ENCODE results near the gene NT5C2.

The NT5C2 gene

GRCh38 chr10:103127241-103127640 lies 65.8 kb downstream of the NT5C2 start:
- DNase-seq = no peak
- TF ChIP-seq GATA1 (IDR thresholded peaks at IDR 0.05; ENCODE audit: low read depth, low read length) (no peak), POLR2A (IDR thresholded peaks at IDR 0.05; ENCODE audit: low read length) (no peak)

GRCh38 chr10:103125323-103126267 lies 67.5 kb downstream of the NT5C2 start:
- peak; percentile 20 to 43 for DNase-seq
- no peak for TF ChIP-seq POLR2A (IDR thresholded peaks at IDR 0.05; ENCODE audit: low read length)
- TF ChIP-seq GATA1 (IDR thresholded peaks at IDR 0.05; ENCODE audit: low read depth, low read length) = no peak

DNA sequence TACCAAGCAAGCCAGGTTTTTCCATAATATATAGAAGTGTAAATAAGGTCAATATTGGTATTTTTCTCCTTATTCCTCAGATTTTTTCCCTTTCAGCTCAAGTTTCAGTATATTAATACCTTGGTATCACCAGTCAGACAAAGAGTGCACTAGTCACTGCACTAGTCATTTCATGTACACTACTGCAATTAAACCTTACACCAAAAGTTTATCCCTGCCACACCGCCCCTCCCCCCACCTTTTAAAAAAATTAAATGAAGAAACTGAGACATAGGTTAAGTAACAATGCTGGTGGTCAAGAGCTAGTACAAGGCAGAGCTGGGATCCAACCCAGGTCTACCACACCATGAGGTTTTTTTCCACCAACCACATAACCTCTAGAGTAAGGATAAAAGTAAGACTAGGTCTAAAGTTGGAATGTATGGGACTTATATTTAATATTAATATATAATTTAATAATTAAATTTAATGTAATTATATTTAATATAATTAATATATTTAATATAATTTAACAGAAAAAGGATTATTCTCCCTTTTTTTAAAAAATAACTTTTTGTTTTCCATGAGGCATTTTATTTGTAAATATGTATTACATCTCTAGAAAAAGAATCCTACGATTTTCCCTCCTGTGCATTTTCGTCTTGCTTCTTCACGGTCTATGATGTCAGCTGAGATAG lies 68.5 kb downstream of the NT5C2 start:
- DNase-seq = no peak
- TF ChIP-seq GATA1 (IDR thresholded peaks at IDR 0.05; ENCODE audit: low read depth, low read length) (no peak), POLR2A (IDR thresholded peaks at IDR 0.05; ENCODE audit: low read length) (no peak)

DNA sequence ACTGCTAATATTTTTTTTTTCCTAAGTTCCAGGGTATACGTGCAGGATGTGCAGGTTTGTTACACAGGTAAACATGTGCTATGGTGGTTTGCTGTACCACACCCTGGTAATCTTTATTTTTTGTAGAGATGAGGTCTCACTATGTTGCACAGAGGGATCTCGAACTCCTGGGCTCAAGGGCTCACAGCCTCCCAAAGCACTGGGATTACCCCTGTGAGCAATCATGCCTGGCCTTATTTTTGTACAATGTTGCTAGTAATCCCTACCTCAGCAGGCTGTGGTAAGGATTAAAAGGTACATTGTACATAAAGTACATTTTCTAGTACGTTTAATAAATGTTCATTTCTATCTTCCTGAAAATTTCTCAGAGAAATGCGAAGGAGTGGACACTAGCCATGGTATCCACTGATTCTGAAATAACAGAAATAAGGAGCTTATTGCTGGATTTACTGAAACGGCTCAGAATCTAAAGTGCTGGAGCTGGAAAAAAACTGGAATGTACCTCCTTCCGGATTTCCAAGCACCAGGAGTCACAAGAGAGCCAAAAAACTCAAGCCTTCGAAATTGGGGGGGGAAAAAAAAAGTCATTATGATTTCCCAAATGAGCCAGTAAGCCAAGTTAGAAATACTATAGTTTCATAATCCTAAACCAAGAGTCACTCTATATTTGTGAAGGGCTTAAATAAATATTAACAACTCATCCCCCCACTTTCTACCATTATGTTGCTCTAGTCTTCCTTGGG lies 69.6 kb downstream of the NT5C2 start:
- TF ChIP-seq POLR2A (IDR thresholded peaks at IDR 0.05; ENCODE audit: low read length) (no peak), GATA1 (IDR thresholded peaks at IDR 0.05; ENCODE audit: low read depth, low read length) (no peak)
- DNase-seq = no peak

- DNase-seq = no peak
- no peak for TF ChIP-seq GATA1 (IDR thresholded peaks at IDR 0.05; ENCODE audit: low read depth, low read length)
- TF ChIP-seq POLR2A (IDR thresholded peaks at IDR 0.05; ENCODE audit: low read length) = no peak
Observed at GRCh38 chr10:103120977-103121735, 71.9 kb downstream of the NT5C2 start.

- DNase-seq = no peak
- TF ChIP-seq POLR2A (IDR thresholded peaks at IDR 0.05; ENCODE audit: low read length) (no peak), GATA1 (IDR thresholded peaks at IDR 0.05; ENCODE audit: low read depth, low read length) (no peak)
Observed at GRCh38 chr10:103120546-103120945, 72.5 kb downstream of the NT5C2 start.

GRCh38 chr10:103117247-103117646 lies 75.8 kb downstream of the NT5C2 start:
- no peak for DNase-seq
- TF ChIP-seq GATA1 (IDR thresholded peaks at IDR 0.05; ENCODE audit: low read depth, low read length) (no peak), POLR2A (IDR thresholded peaks at IDR 0.05; ENCODE audit: low read length) (no peak)

DNA sequence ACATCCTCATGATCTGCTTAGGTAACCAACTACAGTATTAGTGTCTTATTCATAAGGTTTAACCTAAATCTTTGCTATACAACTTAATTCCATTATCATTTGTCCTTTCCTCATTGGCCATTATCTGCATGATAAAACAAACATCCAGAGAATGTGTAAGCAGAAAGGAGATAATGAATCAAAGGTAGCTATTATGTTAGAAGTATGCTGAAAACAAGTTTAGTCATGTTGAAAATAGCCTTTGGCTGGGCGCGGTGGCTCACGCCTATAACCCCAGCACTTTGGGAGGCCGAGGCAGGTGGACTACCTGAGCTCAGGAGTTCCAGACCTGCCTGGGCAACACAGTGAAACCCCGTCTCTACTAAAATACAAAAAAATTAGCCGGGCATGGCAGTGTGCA lies 78.2 kb downstream of the NT5C2 start:
- TF ChIP-seq POLR2A (IDR thresholded peaks at IDR 0.05; ENCODE audit: low read length) (no peak), GATA1 (IDR thresholded peaks at IDR 0.05; ENCODE audit: low read depth, low read length) (no peak)
- DNase-seq = no peak

DNA sequence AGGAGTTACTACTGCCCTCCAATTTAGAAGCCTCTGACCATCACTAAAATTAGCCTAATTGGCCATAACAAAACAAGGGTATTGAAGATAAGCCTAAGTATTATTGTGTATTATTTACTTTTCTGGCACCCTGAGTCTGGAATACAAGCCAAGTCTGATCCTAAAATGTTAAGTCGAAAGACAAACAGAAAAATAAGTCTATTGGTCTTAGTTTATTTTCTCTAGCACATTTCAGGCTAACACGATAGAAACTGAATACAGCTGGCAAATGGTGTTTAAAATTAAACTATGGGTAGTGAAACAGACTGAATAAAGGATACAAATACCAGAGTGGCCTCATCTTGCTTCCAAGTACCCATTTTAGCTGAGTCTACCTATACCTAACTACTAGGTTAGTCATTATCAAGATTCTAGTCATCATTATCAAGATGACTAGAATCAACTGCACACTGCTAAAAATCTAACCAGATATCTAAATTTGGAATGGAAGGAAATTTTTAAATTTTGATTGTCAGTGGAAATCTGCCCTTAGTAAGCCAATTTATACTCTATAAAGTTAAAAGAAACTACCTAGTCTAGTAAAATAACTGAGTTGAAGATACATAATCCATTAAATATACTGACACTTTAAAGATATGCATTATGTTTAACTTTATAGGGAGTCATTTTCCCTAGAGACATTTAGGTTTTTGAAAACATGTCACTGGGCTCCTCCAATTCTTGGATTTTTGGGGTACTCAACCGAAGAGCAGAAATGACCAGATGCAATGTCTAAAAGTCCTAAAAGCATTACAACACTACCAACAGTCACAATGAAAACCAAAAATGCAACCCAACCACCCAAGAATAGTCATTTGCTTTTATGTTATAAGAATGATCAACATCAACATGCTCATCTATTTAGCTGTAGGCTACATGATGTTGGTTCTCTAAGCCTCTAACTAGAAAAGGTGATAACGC lies 80.9 kb downstream of the NT5C2 start:
- TF ChIP-seq POLR2A (IDR thresholded peaks at IDR 0.05; ENCODE audit: low read length) (no peak), GATA1 (IDR thresholded peaks at IDR 0.05; ENCODE audit: low read depth, low read length) (no peak)
- no peak for DNase-seq

GRCh38 chr10:103111031-103111917 lies 81.8 kb downstream of the NT5C2 start:
- TF ChIP-seq POLR2A (IDR thresholded peaks at IDR 0.05; ENCODE audit: low read length) (no peak), GATA1 (IDR thresholded peaks at IDR 0.05; ENCODE audit: low read depth, low read length) (no peak)
- no peak for DNase-seq

GRCh38 chr10:103110407-103110806 lies 82.7 kb downstream of the NT5C2 start:
- no peak for DNase-seq
- TF ChIP-seq GATA1 (IDR thresholded peaks at IDR 0.05; ENCODE audit: low read depth, low read length) = no peak
- TF ChIP-seq POLR2A (IDR thresholded peaks at IDR 0.05; ENCODE audit: low read length) = no peak
